Measurements from ENCODE around the gene BTBD9. TPM values are rescaled to one million over a fixed set of nuclear protein-coding genes. Genes with fewer than 3 reads are reported as not detected.

BTBD9 gene
- polyA plus RNA-seq, 1 donor (not counting 4 experiments of a cell fraction or from before 2014, with no cell fraction given) = 6.8 TPM

DNA sequence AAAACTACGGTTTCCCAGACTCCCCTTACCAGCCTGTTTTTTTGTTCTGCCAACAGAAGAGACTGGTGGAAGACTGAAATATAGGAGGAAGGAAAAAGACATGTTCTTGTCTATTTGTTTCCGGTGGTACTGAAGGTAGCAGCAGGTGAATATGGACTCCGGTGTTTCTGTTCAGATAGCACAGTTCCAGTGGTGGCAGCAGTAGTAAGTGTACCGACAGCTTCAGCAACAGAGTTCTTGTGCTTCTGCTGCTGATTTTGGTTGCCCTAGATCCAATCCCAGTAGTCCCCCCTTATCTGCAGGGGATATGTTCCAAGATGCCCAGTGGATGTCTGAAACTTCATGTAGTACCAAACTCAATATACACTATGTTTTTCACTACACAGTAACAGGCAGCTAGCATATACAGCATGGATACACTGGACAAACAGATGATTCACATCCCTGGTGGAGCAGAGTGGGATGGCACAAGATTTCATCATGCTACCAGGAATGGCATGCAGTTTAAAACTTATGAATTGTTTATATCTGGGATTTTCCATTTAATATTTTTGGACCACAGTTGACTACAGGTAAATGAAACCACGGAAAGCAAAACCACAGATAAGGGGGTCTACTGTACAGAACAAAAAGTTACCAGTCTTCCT, 301.8 kb downstream of the BTBD9 start:
- dilution Hi-C loops (cut with MboI; ENCODE audit: extremely low pct_ligation_motif_present, low sequenced_read_pairs) = no loop called here
- peak overlapping the region; percentile 33 for H3K9ac ChIP-seq (ENCODE audit: control insufficient read depth, extremely low read depth, insufficient read depth, low read length)

GRCh38 chr6:38336922-38337321, 302.8 kb downstream of the BTBD9 start:
- DNase-seq (ENCODE audit: low read depth, low spot score) = no peak
- peaks cover 9% of the 10 kb centered on the region for H3K4me1 ChIP-seq (ENCODE audit: control insufficient read depth, extremely low read depth, insufficient read depth, low read length)
- no peaks in the 10 kb centered on the region for H3K9me3 ChIP-seq (ENCODE audit: control insufficient read depth, low read depth, low read length)
- no peaks in the 10 kb centered on the region for H3K36me3 ChIP-seq (ENCODE audit: control insufficient read depth in 2 of 2, extremely low read depth in 1 of 2, insufficient read depth in 2 of 2, low read length in 2 of 2)
- H3K9me1 ChIP-seq (ENCODE audit: control insufficient read depth, extremely low read depth, insufficient read depth, low read length) = no peaks in the 10 kb centered on the region
- H3K4me3 ChIP-seq (ENCODE audit: control insufficient read depth in 2 of 3, extremely low read depth in 1 of 3, insufficient read depth in 2 of 3, low read depth in 1 of 3, low read length in 3 of 3) = no peak overlapping the region
- H4K20me1 ChIP-seq (ENCODE audit: control insufficient read depth, extremely low read depth, insufficient read depth, low read length) = no peaks in the 10 kb centered on the region
- no peak overlapping the region for H3K4me2 ChIP-seq (ENCODE audit: control insufficient read depth, extremely low read depth, insufficient read depth, low read depth, low read length)
- TF ChIP-seq EZH2 (IDR thresholded peaks at IDR 0.05; ENCODE audit: low read length) (no peak), CTCF (optimal IDR thresholded peaks at IDR 0.05 in 1 of 3, IDR thresholded peaks at IDR 0.05 in 1 of 3, conservative IDR thresholded peaks at IDR 0.05 in 1 of 3; ENCODE audit: extremely low read depth in 1 of 3, insufficient read depth in 2 of 3, low read length in 3 of 3) (no peak)
- no peak overlapping the region for H3K9ac ChIP-seq (ENCODE audit: control insufficient read depth, extremely low read depth, insufficient read depth, low read length)
- no peak overlapping the region for H3K27ac ChIP-seq (ENCODE audit: control insufficient read depth, insufficient read depth, low read length)
- dilution Hi-C loops (cut with MboI; ENCODE audit: extremely low pct_ligation_motif_present, low sequenced_read_pairs) = no loop called here
- H3K27me3 ChIP-seq (ENCODE audit: control insufficient read depth, extremely low read depth, insufficient read depth, low read length) = no peaks in the 10 kb centered on the region
- H3K79me2 ChIP-seq (ENCODE audit: control insufficient read depth, insufficient read depth, low read length) = no peaks in the 10 kb centered on the region
- H2AFZ ChIP-seq (ENCODE audit: control insufficient read depth, low read length) = no peak overlapping the region
- no peak for FAIRE-seq

More for the DNA sequence above, 301.8 kb downstream of the BTBD9 start:
- Histone ChIP-seq H3K4me1 (ENCODE audit: control insufficient read depth, extremely low read depth, insufficient read depth, low read length) (peaks cover 9% of the 10 kb centered on the region), H2AFZ (ENCODE audit: control insufficient read depth, low read length) (no peak overlapping the region), H3K27ac (ENCODE audit: control insufficient read depth, insufficient read depth, low read length) (peak overlapping the region; percentile 63), H3K9me1 (ENCODE audit: control insufficient read depth, extremely low read depth, insufficient read depth, low read length) (no peaks in the 10 kb centered on the region), H4K20me1 (ENCODE audit: control insufficient read depth, extremely low read depth, insufficient read depth, low read length) (no peaks in the 10 kb centered on the region), H3K9me3 (ENCODE audit: control insufficient read depth, low read depth, low read length) (no peaks in the 10 kb centered on the region), H3K27me3 (ENCODE audit: control insufficient read depth, extremely low read depth, insufficient read depth, low read length) (no peaks in the 10 kb centered on the region), H3K36me3 (ENCODE audit: control insufficient read depth in 2 of 2, extremely low read depth in 1 of 2, insufficient read depth in 2 of 2, low read length in 2 of 2) (no peaks in the 10 kb centered on the region), H3K4me3 (ENCODE audit: control insufficient read depth in 2 of 3, extremely low read depth in 1 of 3, insufficient read depth in 2 of 3, low read depth in 1 of 3, low read length in 3 of 3) (no peak overlapping the region), H3K4me2 (ENCODE audit: control insufficient read depth, extremely low read depth, insufficient read depth, low read depth, low read length) (no peak overlapping the region), H3K79me2 (ENCODE audit: control insufficient read depth, insufficient read depth, low read length) (no peaks in the 10 kb centered on the region)
- DNase-seq (ENCODE audit: low read depth, low spot score) (no peak), FAIRE-seq (no peak)
- TF ChIP-seq EZH2 (IDR thresholded peaks at IDR 0.05; ENCODE audit: low read length) = no peak
- TF ChIP-seq CTCF (optimal IDR thresholded peaks at IDR 0.05 in 1 of 3, IDR thresholded peaks at IDR 0.05 in 1 of 3, conservative IDR thresholded peaks at IDR 0.05 in 1 of 3; ENCODE audit: extremely low read depth in 1 of 3, insufficient read depth in 2 of 3, low read length in 3 of 3) = peak; percentile 18 to 25 (median 21)
